ENCODE data around the gene HAT1.

HAT1 gene, protein sequence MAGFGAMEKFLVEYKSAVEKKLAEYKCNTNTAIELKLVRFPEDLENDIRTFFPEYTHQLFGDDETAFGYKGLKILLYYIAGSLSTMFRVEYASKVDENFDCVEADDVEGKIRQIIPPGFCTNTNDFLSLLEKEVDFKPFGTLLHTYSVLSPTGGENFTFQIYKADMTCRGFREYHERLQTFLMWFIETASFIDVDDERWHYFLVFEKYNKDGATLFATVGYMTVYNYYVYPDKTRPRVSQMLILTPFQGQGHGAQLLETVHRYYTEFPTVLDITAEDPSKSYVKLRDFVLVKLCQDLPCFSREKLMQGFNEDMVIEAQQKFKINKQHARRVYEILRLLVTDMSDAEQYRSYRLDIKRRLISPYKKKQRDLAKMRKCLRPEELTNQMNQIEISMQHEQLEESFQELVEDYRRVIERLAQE

GRCh38 chr2:171922230-171923022, at the start of gene HAT1:
Gene HAT1, plus strand, starts transcription at chr2:171922461. Its CDS starts 40 bp downstream, at chr2:171922501.
- Histone ChIP-seq H3K27me3 (ENCODE audit: control insufficient read depth in 5 of 5, insufficient read depth in 4 of 5, low read length in 5 of 5) (no peaks in the 10 kb centered on the region), H3K36me3 (ENCODE audit: control insufficient read depth in 5 of 5, insufficient read depth in 5 of 5, low read length in 5 of 5) (peaks cover 3 to 10% (median 9%) of the 10 kb centered on the region in 5 donors), H3K4me3 (ENCODE audit: low read depth in 1 of 5, low read length in 5 of 5) (peak within 1 kb of the TSS; percentile 76 to 100 (median 93)), H3K9me3 (ENCODE audit: control insufficient read depth in 5 of 5, low read length in 5 of 5) (no peaks in the 10 kb centered on the region), H3K4me1 (ENCODE audit: control insufficient read depth in 5 of 5, insufficient read depth in 5 of 5, low read length in 5 of 5) (peaks cover 4 to 24% (median 15%) of the 10 kb centered on the region in 5 donors), H3K27ac (ENCODE audit: low read depth, low read length) (peak within 1 kb of the TSS; percentile 98), H3K9ac (ENCODE audit: low read length in 5 of 5) (peak within 1 kb of the TSS; percentile 84 to 100 (median 99))

DNA sequence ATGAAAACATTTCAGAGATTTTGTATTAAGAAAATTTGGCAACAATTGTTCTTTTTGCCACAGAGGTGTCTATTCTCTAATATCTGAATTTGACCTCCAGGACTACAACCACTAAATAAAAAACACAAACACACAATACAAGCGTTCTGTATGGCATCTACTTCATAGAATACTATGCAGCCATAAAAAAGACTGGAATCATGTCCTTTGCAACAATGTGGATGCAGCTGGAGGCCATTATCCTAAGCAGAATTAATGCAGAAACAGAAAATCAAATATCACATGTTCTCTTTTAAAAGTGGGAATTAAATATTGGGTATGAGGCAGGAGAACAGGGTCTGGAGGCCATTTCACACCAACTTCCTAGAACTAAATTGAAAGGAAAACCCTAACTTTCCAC, 47.7 kb upstream of the HAT1 start:
- Histone ChIP-seq H3K27me3 (ENCODE audit: control insufficient read depth in 5 of 5, insufficient read depth in 4 of 5, low read length in 5 of 5) (no peaks in the 10 kb centered on the region), H3K4me1 (ENCODE audit: control insufficient read depth in 5 of 5, insufficient read depth in 5 of 5, low read length in 5 of 5) (peaks cover 0 to 10% (median 7%) of the 10 kb centered on the region in 5 donors), H3K27ac (ENCODE audit: low read depth, low read length) (no peak overlapping the region), H3K9ac (ENCODE audit: low read length in 5 of 5) (no peak overlapping the region), H3K4me3 (ENCODE audit: low read depth in 1 of 5, low read length in 5 of 5) (no peak overlapping the region), H3K9me3 (ENCODE audit: control insufficient read depth in 5 of 5, low read length in 5 of 5) (peaks cover 0 to 4% (median 0%) of the 10 kb centered on the region in 5 donors), H3K36me3 (ENCODE audit: control insufficient read depth in 5 of 5, insufficient read depth in 5 of 5, low read length in 5 of 5) (peaks cover 0 to 5% (median 4%) of the 10 kb centered on the region in 5 donors)

DNA sequence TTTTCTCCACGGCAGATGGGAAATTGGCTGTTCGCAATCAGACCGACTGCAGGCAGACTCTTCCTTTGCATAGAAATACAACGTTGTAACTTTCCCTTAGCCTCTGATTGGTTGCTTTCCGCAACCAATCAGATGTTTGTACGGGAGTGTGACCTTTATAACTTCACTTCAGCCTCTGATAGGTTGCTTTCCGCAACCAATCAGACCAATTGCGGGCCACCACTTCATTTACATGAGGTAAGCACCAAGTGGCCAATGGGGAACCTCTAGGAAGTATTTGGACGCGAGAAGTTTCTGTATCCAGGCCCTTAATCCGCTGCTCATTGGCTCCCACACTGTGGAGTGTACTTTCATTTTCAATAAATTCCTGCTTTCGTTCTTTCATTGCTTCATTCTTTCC, 47.3 kb upstream of the HAT1 start:
- H3K9ac ChIP-seq (ENCODE audit: low read length in 5 of 5) = no peak overlapping the region
- H3K27me3 ChIP-seq (ENCODE audit: control insufficient read depth in 5 of 5, insufficient read depth in 4 of 5, low read length in 5 of 5) = no peaks in the 10 kb centered on the region
- peaks cover 0 to 5% (median 4%) of the 10 kb centered on the region in 5 donors for H3K36me3 ChIP-seq (ENCODE audit: control insufficient read depth in 5 of 5, insufficient read depth in 5 of 5, low read length in 5 of 5)
- H3K4me1 ChIP-seq (ENCODE audit: control insufficient read depth in 5 of 5, insufficient read depth in 5 of 5, low read length in 5 of 5) = peaks cover 0 to 10% (median 7%) of the 10 kb centered on the region in 5 donors
- H3K27ac ChIP-seq (ENCODE audit: low read depth, low read length) = no peak overlapping the region
- no peak overlapping the region for H3K4me3 ChIP-seq (ENCODE audit: low read depth in 1 of 5, low read length in 5 of 5)
- peaks cover 0 to 4% (median 0%) of the 10 kb centered on the region in 5 donors for H3K9me3 ChIP-seq (ENCODE audit: control insufficient read depth in 5 of 5, low read length in 5 of 5)

- H3K27me3 ChIP-seq (ENCODE audit: control insufficient read depth in 5 of 5, insufficient read depth in 4 of 5, low read length in 5 of 5) = no peaks in the 10 kb centered on the region
- peaks cover 0 to 4% (median 0%) of the 10 kb centered on the region in 5 donors for H3K9me3 ChIP-seq (ENCODE audit: control insufficient read depth in 5 of 5, low read length in 5 of 5)
- peaks cover 0 to 10% (median 7%) of the 10 kb centered on the region in 5 donors for H3K4me1 ChIP-seq (ENCODE audit: control insufficient read depth in 5 of 5, insufficient read depth in 5 of 5, low read length in 5 of 5)
- H3K36me3 ChIP-seq (ENCODE audit: control insufficient read depth in 5 of 5, insufficient read depth in 5 of 5, low read length in 5 of 5) = peaks cover 0 to 5% (median 4%) of the 10 kb centered on the region in 5 donors
- no peak overlapping the region for H3K27ac ChIP-seq (ENCODE audit: low read depth, low read length)
- H3K4me3 ChIP-seq (ENCODE audit: low read depth in 1 of 5, low read length in 5 of 5) = no peak overlapping the region
- H3K9ac ChIP-seq (ENCODE audit: low read length in 5 of 5) = no peak overlapping the region
Observed at GRCh38 chr2:171878481-171878993, 43.7 kb upstream of the HAT1 start.

- H3K36me3 ChIP-seq (ENCODE audit: control insufficient read depth in 5 of 5, insufficient read depth in 5 of 5, low read length in 5 of 5) = peaks cover 0 to 4% (median 0%) of the 10 kb centered on the region in 5 donors
- H3K9me3 ChIP-seq (ENCODE audit: control insufficient read depth in 5 of 5, low read length in 5 of 5) = no peaks in the 10 kb centered on the region
- no peak overlapping the region for H3K9ac ChIP-seq (ENCODE audit: low read length in 5 of 5)
- H3K4me1 ChIP-seq (ENCODE audit: control insufficient read depth in 5 of 5, insufficient read depth in 5 of 5, low read length in 5 of 5) = peaks cover 0 to 10% (median 7%) of the 10 kb centered on the region in 5 donors
- no peaks in the 10 kb centered on the region for H3K27me3 ChIP-seq (ENCODE audit: control insufficient read depth in 5 of 5, insufficient read depth in 4 of 5, low read length in 5 of 5)
- no peak overlapping the region for H3K4me3 ChIP-seq (ENCODE audit: low read depth in 1 of 5, low read length in 5 of 5)
- H3K27ac ChIP-seq (ENCODE audit: low read depth, low read length) = no peak overlapping the region
Observed at GRCh38 chr2:171879865-171880264, 42.4 kb upstream of the HAT1 start.

DNA sequence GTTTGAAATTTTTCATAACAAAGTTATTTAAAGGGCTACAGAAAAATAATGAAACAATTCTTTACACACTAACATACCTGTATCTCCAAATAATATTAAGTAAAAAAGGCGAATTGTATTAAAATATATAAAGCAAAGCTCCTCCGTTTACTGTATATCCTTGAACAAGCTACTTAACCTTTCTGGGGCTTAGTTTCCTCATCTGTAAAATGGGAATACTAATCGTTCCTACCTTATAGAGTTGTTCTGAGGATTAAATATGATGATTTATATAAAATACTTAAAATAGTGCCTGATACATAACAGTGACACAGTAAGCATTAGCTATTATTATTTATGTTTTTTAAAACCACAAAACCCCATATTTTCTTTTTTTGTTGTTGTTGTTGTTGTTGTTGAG, 41.5 kb upstream of the HAT1 start:
- Histone ChIP-seq H3K4me1 (ENCODE audit: control insufficient read depth in 5 of 5, insufficient read depth in 5 of 5, low read length in 5 of 5) (peaks cover 0 to 10% (median 7%) of the 10 kb centered on the region in 5 donors), H3K36me3 (ENCODE audit: control insufficient read depth in 5 of 5, insufficient read depth in 5 of 5, low read length in 5 of 5) (no peaks in the 10 kb centered on the region), H3K27me3 (ENCODE audit: control insufficient read depth in 5 of 5, insufficient read depth in 4 of 5, low read length in 5 of 5) (no peaks in the 10 kb centered on the region), H3K9me3 (ENCODE audit: control insufficient read depth in 5 of 5, low read length in 5 of 5) (no peaks in the 10 kb centered on the region), H3K4me3 (ENCODE audit: low read depth in 1 of 5, low read length in 5 of 5) (no peak overlapping the region), H3K9ac (ENCODE audit: low read length in 5 of 5) (no peak overlapping the region), H3K27ac (ENCODE audit: low read depth, low read length) (no peak overlapping the region)

DNA sequence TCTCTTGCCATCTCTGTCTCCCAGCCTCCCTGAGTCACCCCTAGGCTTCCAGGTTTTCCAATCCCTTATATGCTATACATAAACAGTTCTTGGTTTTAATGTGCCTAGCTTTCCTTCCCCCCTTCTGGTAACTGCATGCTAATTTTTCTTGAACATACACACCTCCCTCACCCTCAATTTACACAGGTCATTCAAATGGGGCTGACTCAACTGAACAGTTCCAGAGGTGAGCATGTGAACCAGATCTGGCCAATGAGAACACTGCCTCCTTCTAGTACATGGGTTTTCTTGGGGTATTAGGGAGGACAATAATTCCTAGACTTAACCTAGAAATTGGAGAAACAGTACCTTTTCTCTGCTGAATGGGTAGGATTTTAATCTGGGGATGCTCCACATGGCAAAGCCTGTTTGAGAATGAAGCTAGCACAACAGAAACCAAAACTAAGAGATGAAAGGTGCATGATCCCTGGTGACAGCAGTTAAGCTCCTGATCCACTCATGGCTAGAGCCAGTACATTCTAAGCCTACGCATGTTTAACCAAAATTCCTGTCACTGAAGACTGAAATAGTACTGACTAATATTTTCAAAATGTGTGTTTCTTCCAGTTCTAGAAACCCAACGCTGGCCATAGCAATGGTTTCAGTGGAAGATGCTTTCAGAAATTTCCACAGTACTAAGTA, 40.0 kb upstream of the HAT1 start:
- no peak overlapping the region for H3K27ac ChIP-seq (ENCODE audit: low read depth, low read length)
- H3K36me3 ChIP-seq (ENCODE audit: control insufficient read depth in 5 of 5, insufficient read depth in 5 of 5, low read length in 5 of 5) = no peaks in the 10 kb centered on the region
- H3K4me1 ChIP-seq (ENCODE audit: control insufficient read depth in 5 of 5, insufficient read depth in 5 of 5, low read length in 5 of 5) = peaks cover 0 to 10% (median 7%) of the 10 kb centered on the region in 5 donors
- H3K27me3 ChIP-seq (ENCODE audit: control insufficient read depth in 5 of 5, insufficient read depth in 4 of 5, low read length in 5 of 5) = no peaks in the 10 kb centered on the region
- no peak overlapping the region for H3K4me3 ChIP-seq (ENCODE audit: low read depth in 1 of 5, low read length in 5 of 5)
- H3K9me3 ChIP-seq (ENCODE audit: control insufficient read depth in 5 of 5, low read length in 5 of 5) = no peaks in the 10 kb centered on the region
- no peak overlapping the region for H3K9ac ChIP-seq (ENCODE audit: low read length in 5 of 5)

- H3K27me3 ChIP-seq (ENCODE audit: control insufficient read depth in 5 of 5, insufficient read depth in 4 of 5, low read length in 5 of 5) = no peaks in the 10 kb centered on the region
- H3K9ac ChIP-seq (ENCODE audit: low read length in 5 of 5) = no peak overlapping the region
- H3K4me1 ChIP-seq (ENCODE audit: control insufficient read depth in 5 of 5, insufficient read depth in 5 of 5, low read length in 5 of 5) = peaks cover 0 to 5% (median 1%) of the 10 kb centered on the region in 5 donors
- H3K27ac ChIP-seq (ENCODE audit: low read depth, low read length) = no peak overlapping the region
- no peak overlapping the region for H3K4me3 ChIP-seq (ENCODE audit: low read depth in 1 of 5, low read length in 5 of 5)
- H3K36me3 ChIP-seq (ENCODE audit: control insufficient read depth in 5 of 5, insufficient read depth in 5 of 5, low read length in 5 of 5) = peaks cover 0 to 3% (median 0%) of the 10 kb centered on the region in 5 donors
- H3K9me3 ChIP-seq (ENCODE audit: control insufficient read depth in 5 of 5, low read length in 5 of 5) = no peaks in the 10 kb centered on the region
Observed at GRCh38 chr2:171883275-171883893, 38.9 kb upstream of the HAT1 start.

DNA sequence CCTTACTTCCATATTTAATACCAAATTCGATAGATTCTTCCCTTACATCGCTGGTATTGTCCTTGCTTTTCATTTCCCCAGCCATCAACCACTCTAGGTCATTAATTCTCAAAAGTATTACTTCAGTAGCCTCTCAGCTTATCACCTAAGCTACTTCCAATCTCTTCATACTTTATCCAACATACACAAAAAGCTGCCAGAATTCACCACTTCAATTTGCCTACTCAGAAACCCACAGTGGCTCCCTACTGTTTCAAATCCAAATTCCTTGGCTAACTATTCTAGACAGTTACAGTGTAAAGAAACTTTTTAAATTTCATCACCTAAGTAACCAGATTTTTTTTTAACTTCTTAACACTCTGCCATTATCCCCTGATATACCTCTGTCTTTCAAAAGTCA, 32.9 kb upstream of the HAT1 start:
- H3K9ac ChIP-seq (ENCODE audit: low read length in 5 of 5) = peak overlapping the region in 1 of 5 donors; percentile 5
- no peaks in the 10 kb centered on the region for H3K9me3 ChIP-seq (ENCODE audit: control insufficient read depth in 5 of 5, low read length in 5 of 5)
- no peak overlapping the region for H3K4me3 ChIP-seq (ENCODE audit: low read depth in 1 of 5, low read length in 5 of 5)
- no peaks in the 10 kb centered on the region for H3K27me3 ChIP-seq (ENCODE audit: control insufficient read depth in 5 of 5, insufficient read depth in 4 of 5, low read length in 5 of 5)
- H3K27ac ChIP-seq (ENCODE audit: low read depth, low read length) = no peak overlapping the region
- H3K4me1 ChIP-seq (ENCODE audit: control insufficient read depth in 5 of 5, insufficient read depth in 5 of 5, low read length in 5 of 5) = peaks cover 0 to 11% (median 9%) of the 10 kb centered on the region in 5 donors
- peaks cover 0 to 3% (median 2%) of the 10 kb centered on the region in 5 donors for H3K36me3 ChIP-seq (ENCODE audit: control insufficient read depth in 5 of 5, insufficient read depth in 5 of 5, low read length in 5 of 5)
